ENCODE results near the gene PDCD1LG2.
"Not testable (repeated sequence)": the region's sequence is repeated elsewhere in the genome, so short reads cannot be mapped to it uniquely, and the experiment has no call there.

The PDCD1LG2 gene

DNA sequence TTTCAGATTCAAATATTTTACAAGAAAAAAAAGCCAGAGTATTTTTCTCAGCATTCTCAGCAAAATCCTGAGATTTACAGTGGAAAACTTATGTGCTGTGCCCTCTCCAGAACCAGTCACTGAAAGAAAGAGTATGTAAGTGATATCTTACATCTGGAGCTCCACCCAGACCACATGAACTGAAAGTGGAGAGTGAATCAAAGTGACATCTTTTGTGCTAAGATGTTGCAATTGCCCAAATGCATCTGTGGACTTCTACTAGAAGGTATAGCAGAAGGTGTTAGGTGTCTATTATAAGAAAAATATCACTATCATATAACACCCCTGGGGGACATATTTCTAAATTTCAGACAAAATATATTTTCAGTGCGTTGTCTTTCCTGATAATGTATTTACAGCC lies 69.5 kb downstream of the PDCD1LG2 start:
- Histone ChIP-seq H3K27me3 (ENCODE audit: control insufficient read depth, low read length) (no peaks in the 10 kb centered on the region), H3K9me3 (ENCODE audit: control insufficient read depth, insufficient read depth, low read length) (no peaks in the 10 kb centered on the region), H3K4me2 (ENCODE audit: low read length) (no peak overlapping the region), H3K27ac (ENCODE audit: low read depth, low read length) (no peak overlapping the region), H3K79me2 (ENCODE audit: control insufficient read depth, low read length) (no peaks in the 10 kb centered on the region), H3K36me3 (ENCODE audit: control insufficient read depth, low read length) (no peaks in the 10 kb centered on the region), H3K4me3 (ENCODE audit: low read length) (no peak overlapping the region), H3K9me2 (replicated peaks; ENCODE audit: control insufficient read depth, low read length) (no peaks in the 10 kb centered on the region), H3K4me1 (ENCODE audit: control insufficient read depth, low read length) (peaks cover 11% of the 10 kb centered on the region), H4K20me1 (ENCODE audit: control insufficient read depth, insufficient read depth, low read depth, low read length) (no peaks in the 10 kb centered on the region), H3F3A (ENCODE audit: control insufficient read depth, insufficient read depth) (no peaks in the 10 kb centered on the region)
- no peak for TF ChIP-seq EZH2phosphoT487 (IDR thresholded peaks at IDR 0.05; ENCODE audit: borderline replicate concordance, low read length)
- TF ChIP-seq, protein P1, sequence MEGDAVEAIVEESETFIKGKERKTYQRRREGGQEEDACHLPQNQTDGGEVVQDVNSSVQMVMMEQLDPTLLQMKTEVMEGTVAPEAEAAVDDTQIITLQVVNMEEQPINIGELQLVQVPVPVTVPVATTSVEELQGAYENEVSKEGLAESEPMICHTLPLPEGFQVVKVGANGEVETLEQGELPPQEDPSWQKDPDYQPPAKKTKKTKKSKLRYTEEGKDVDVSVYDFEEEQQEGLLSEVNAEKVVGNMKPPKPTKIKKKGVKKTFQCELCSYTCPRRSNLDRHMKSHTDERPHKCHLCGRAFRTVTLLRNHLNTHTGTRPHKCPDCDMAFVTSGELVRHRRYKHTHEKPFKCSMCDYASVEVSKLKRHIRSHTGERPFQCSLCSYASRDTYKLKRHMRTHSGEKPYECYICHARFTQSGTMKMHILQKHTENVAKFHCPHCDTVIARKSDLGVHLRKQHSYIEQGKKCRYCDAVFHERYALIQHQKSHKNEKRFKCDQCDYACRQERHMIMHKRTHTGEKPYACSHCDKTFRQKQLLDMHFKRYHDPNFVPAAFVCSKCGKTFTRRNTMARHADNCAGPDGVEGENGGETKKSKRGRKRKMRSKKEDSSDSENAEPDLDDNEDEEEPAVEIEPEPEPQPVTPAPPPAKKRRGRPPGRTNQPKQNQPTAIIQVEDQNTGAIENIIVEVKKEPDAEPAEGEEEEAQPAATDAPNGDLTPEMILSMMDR (IDR thresholded peaks at IDR 0.05; ENCODE audit: low read depth, low read length, poor library complexity, severe bottlenecking) = no peak

DNA sequence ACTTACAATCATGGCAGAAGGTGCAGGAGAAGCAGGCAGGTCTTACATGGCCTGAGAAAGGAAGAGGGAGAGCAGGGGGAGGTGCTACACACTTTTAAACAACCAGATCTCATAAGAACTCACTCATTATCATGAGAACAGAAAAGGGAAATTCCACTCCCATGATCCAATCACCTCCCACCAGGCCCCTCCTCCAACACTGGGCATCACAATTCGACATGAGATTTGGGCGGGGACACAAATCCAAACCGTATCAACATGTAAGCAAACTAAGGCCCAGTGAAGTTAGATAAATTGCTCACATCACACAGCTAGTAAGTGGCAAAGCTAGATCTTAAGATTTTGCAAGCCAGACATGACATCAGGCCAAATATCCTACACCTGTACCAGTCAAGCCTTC lies 70.3 kb downstream of the PDCD1LG2 start:
- no peak overlapping the region for H3K4me2 ChIP-seq (ENCODE audit: low read length)
- H3F3A ChIP-seq (ENCODE audit: control insufficient read depth, insufficient read depth) = no peaks in the 10 kb centered on the region
- no peaks in the 10 kb centered on the region for H3K27me3 ChIP-seq (ENCODE audit: control insufficient read depth, low read length)
- H3K9me3 ChIP-seq (ENCODE audit: control insufficient read depth, insufficient read depth, low read length) = no peaks in the 10 kb centered on the region
- no peak overlapping the region for H3K27ac ChIP-seq (ENCODE audit: low read depth, low read length)
- TF ChIP-seq, protein P1 (IDR thresholded peaks at IDR 0.05; ENCODE audit: low read depth, low read length, poor library complexity, severe bottlenecking) = no peak
- TF ChIP-seq EZH2phosphoT487 (IDR thresholded peaks at IDR 0.05; ENCODE audit: borderline replicate concordance, low read length) = no peak
- H3K9me2 ChIP-seq (replicated peaks; ENCODE audit: control insufficient read depth, low read length) = no peaks in the 10 kb centered on the region
- H3K4me1 ChIP-seq (ENCODE audit: control insufficient read depth, low read length) = peaks cover 11% of the 10 kb centered on the region
- H3K79me2 ChIP-seq (ENCODE audit: control insufficient read depth, low read length) = no peaks in the 10 kb centered on the region
- H3K36me3 ChIP-seq (ENCODE audit: control insufficient read depth, low read length) = no peaks in the 10 kb centered on the region
- H4K20me1 ChIP-seq (ENCODE audit: control insufficient read depth, insufficient read depth, low read depth, low read length) = no peaks in the 10 kb centered on the region
- H3K4me3 ChIP-seq (ENCODE audit: low read length) = no peak overlapping the region

DNA sequence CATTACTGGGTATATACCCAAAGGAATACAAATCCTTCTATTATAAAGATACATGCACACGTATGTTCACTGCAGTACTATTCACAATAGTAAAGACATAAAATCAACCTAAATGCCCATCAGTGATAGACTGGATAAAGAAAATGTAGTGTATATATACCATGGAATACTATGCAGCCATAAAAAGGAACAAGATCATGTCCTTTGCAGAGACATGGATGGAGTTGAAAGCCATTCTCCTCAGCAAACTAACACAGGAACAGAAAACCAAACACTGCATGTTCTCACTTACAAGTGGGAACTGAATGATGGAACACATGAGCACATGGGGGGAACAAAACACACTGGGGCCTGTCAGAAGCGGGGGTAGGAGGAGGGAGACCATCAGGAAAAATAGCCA lies 71.4 kb downstream of the PDCD1LG2 start:
- H3K9me3 ChIP-seq (ENCODE audit: control insufficient read depth, insufficient read depth, low read length); H3K36me3 ChIP-seq (ENCODE audit: control insufficient read depth, low read length); H3K27ac ChIP-seq (ENCODE audit: low read depth, low read length); H3K79me2 ChIP-seq (ENCODE audit: control insufficient read depth, low read length); H4K20me1 ChIP-seq (ENCODE audit: control insufficient read depth, insufficient read depth, low read depth, low read length); H3F3A ChIP-seq (ENCODE audit: control insufficient read depth, insufficient read depth); H3K9me2 ChIP-seq (replicated peaks; ENCODE audit: control insufficient read depth, low read length); H3K4me3 ChIP-seq (ENCODE audit: low read length); H3K4me2 ChIP-seq (ENCODE audit: low read length); H3K27me3 ChIP-seq (ENCODE audit: control insufficient read depth, low read length): not testable (repeated sequence)
- H3K4me1 ChIP-seq (ENCODE audit: control insufficient read depth, low read length) = peaks cover 18% of the 10 kb centered on the region

DNA sequence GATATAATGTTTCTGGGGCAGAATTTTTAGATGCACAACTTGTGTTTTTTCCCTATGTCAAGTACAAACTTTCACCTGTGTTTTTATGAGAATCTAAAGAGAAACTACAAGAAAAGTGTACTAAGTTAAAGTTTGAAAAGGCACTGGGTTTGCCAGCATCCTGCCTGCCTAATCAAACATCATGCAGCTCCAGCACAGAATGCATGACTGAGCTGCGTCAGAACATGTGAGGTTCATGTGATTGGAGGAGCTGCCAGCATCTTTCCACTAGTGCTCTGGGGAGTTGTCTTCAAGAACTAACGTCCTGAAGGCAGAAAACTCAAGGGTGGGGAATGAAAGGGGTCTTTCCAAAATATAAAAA lies 72.5 kb downstream of the PDCD1LG2 start:
- Histone ChIP-seq H3K4me3 (ENCODE audit: low read length) (no peak overlapping the region), H3K27ac (ENCODE audit: low read depth, low read length) (no peak overlapping the region), H3K4me1 (ENCODE audit: control insufficient read depth, low read length) (peaks cover 26% of the 10 kb centered on the region), H3F3A (ENCODE audit: control insufficient read depth, insufficient read depth) (no peaks in the 10 kb centered on the region), H3K4me2 (ENCODE audit: low read length) (no peak overlapping the region), H3K79me2 (ENCODE audit: control insufficient read depth, low read length) (no peaks in the 10 kb centered on the region), H4K20me1 (ENCODE audit: control insufficient read depth, insufficient read depth, low read depth, low read length) (no peaks in the 10 kb centered on the region), H3K36me3 (ENCODE audit: control insufficient read depth, low read length) (no peaks in the 10 kb centered on the region), H3K27me3 (ENCODE audit: control insufficient read depth, low read length) (no peaks in the 10 kb centered on the region), H3K9me3 (ENCODE audit: control insufficient read depth, insufficient read depth, low read length) (no peaks in the 10 kb centered on the region), H3K9me2 (replicated peaks; ENCODE audit: control insufficient read depth, low read length) (no peaks in the 10 kb centered on the region)
- no peak for TF ChIP-seq EZH2phosphoT487 (IDR thresholded peaks at IDR 0.05; ENCODE audit: borderline replicate concordance, low read length)
- TF ChIP-seq, protein P1 (IDR thresholded peaks at IDR 0.05; ENCODE audit: low read depth, low read length, poor library complexity, severe bottlenecking) = no peak
